PC-9 (cell line): Measurements from ENCODE around the gene SOS1. TPM values are rescaled to one million over a fixed set of nuclear protein-coding genes. Genes with fewer than 3 reads are reported as not detected.

Experiments
- BruUV-seq: library from RNA; stranded (reverse); fragments of 400-500 nt; replicated peaks from 2 replicates; lab custom pipeline; 2021; lab: Mats Ljungman, UMichigan
- CTCF ChIA-PET: fragments of 300-600 bp; sonication (Branson Sonifier 250); formaldehyde crosslinking; loops from one replicate; lab custom pipeline; 2022; ENCODE audit warnings: antibody characterized with exemption; lab: Charles Lee
- POLR2A ChIA-PET: fragments of 300-600 bp; sonication (Branson Sonifier 250); formaldehyde crosslinking; loops from one replicate; lab custom pipeline; 2022; ENCODE audit warnings: antibody characterized with exemption; ENCODE audit not compliant: unreplicated experiment; lab: Charles Lee
- DNase-seq, 2 experiments: peaks; one replicate each; pipeline versions ENCODE4 v3.0.0 to v3.0.0-alpha.2; 2015 to 2022; ENCODE audit warnings: mixed read lengths in 1 of 2
- H2AFZ ChIP-seq: fragments of 200-600 bp; sonication (generic); 2 replicates; pipeline ENCODE4 v1.8.1; 2017; ENCODE audit warnings: antibody characterized with exemption
- H3F3A ChIP-seq: fragments of 200-600 bp; sonication (generic); 2 replicates; pipeline ENCODE4 v1.8.1; 2017; ENCODE audit warnings: antibody characterized with exemption, mild to moderate bottlenecking, low read depth; ENCODE audit not compliant: insufficient read depth
- H3K27ac ChIP-seq: fragments of 200-600 bp; sonication (generic); 2 replicates; pipeline ENCODE4 v1.6.1; 2016; ENCODE audit warnings: mixed run types
- H3K27me3 ChIP-seq: fragments of 200-600 bp; sonication (generic); 2 replicates; pipeline ENCODE4 v1.6.1; 2016; ENCODE audit warnings: low read depth, mixed run types; ENCODE audit not compliant: insufficient read depth
- H3K36me3 ChIP-seq: fragments of 200-600 bp; sonication (generic); 2 replicates; pipeline ENCODE4 v1.6.1; 2016; ENCODE audit warnings: low read depth, mixed run types
- H3K4me1 ChIP-seq: fragments of 200-600 bp; sonication (generic); replicated peaks from 2 replicates; pipeline ENCODE4 v1.6.1; 2016; ENCODE audit warnings: mixed run types; ENCODE audit not compliant: insufficient read depth
- H3K4me2 ChIP-seq: fragments of 200-600 bp; sonication (generic); 2 replicates; pipeline ENCODE4 v1.6.1; 2017; ENCODE audit warnings: mixed run types
- H3K4me3 ChIP-seq: fragments of 200-600 bp; sonication (generic); 2 replicates; pipeline ENCODE4 v1.6.1; 2016; ENCODE audit warnings: mixed run types
- H3K79me2 ChIP-seq: fragments of 200-600 bp; sonication (generic); 2 replicates; pipeline ENCODE4 v1.6.1; 2017; ENCODE audit warnings: low read depth, mixed run types
- H3K9me2 ChIP-seq: fragments of 200-600 bp; sonication (generic); 2 replicates; pipeline ENCODE4 v1.8.1; 2017; ENCODE audit warnings: mild to moderate bottlenecking; ENCODE audit not compliant: insufficient read depth
- H3K9me3 ChIP-seq: fragments of 200-600 bp; sonication (generic); 2 replicates; pipeline ENCODE4 v1.8.1; 2016; ENCODE audit warnings: low read depth; ENCODE audit not compliant: insufficient read depth
- H4K20me1 ChIP-seq: fragments of 200-600 bp; sonication (generic); 2 replicates; pipeline ENCODE4 v1.8.1; 2017; ENCODE audit not compliant: insufficient read depth
- CTCF ChIP-seq: fragments of 200-600 bp; sonication (generic); conservative IDR thresholded peaks from 2 replicates; pipeline ENCODE4 v1.6.1; 2017; ENCODE audit warnings: mixed run types, antibody characterized with exemption, mild to moderate bottlenecking, moderate library complexity
- EZH2 ChIP-seq: fragments of 200-600 bp; sonication (generic); IDR thresholded peaks from 2 replicates; pipeline ENCODE4 v1.8.0; 2017; ENCODE audit warnings: antibody characterized with exemption, low read depth
- intact Hi-C: fragments of 100-400 bp; cut with micrococcal nuclease; formaldehyde crosslinking; loops from one replicate; pipeline ENCODE4 v1.10.0; 2022; ENCODE audit not compliant: unreplicated experiment
- total RNA-seq: library from RNA; stranded (reverse); gene quantifications from 2 replicates; pipeline ENCODE4 v1.2.3, GENCODE V29; 2021

SOS1 gene
- total RNA-seq, 1 experiment from 2014 or later = 34.7 TPM

- H2AFZ ChIP-seq = no peak overlapping the region
- no peak overlapping the region for H3K4me3 ChIP-seq
- H3K27me3 ChIP-seq = no peaks in the 10 kb centered on the region
- H3K9me2 ChIP-seq = no peaks in the 10 kb centered on the region
- DNase-seq = no peak
- no peak overlapping the region for H3K4me2 ChIP-seq
- BruUV-seq = no TSS peak
- POLR2A ChIA-PET = no interaction called here
- H4K20me1 ChIP-seq = no peaks in the 10 kb centered on the region; the same call in 1 of the 2 replicates
- intact Hi-C loops = no loop called here
- CTCF ChIA-PET = no interaction called here
- H3F3A ChIP-seq = no peaks in the 10 kb centered on the region
- no peak overlapping the region for H3K27ac ChIP-seq
- H3K9me3 ChIP-seq = no peaks in the 10 kb centered on the region
- no peaks in the 10 kb centered on the region for H3K4me1 ChIP-seq
- H3K36me3 ChIP-seq = peaks cover 18% of the 10 kb centered on the region
- no peaks in the 10 kb centered on the region for H3K79me2 ChIP-seq
- TF ChIP-seq CTCF (no peak), EZH2 (no peak)
Measured at GRCh38 chr2:39018638-39019037, 102.2 kb downstream of the SOS1 start.

- Histone ChIP-seq H3K4me1 (no peaks in the 10 kb centered on the region), H2AFZ (no peak overlapping the region), H3K27me3 (no peaks in the 10 kb centered on the region), H3K4me2 (no peak overlapping the region), H3K27ac (no peak overlapping the region), H3F3A (no peaks in the 10 kb centered on the region; the same call in 1 of the 2 replicates), H3K4me3 (no peak overlapping the region), H4K20me1 (no peaks in the 10 kb centered on the region; the same call in 1 of the 2 replicates), H3K79me2 (no peaks in the 10 kb centered on the region), H3K9me2 (no peaks in the 10 kb centered on the region), H3K36me3 (peaks cover 20% of the 10 kb centered on the region), H3K9me3 (no peaks in the 10 kb centered on the region)
- intact Hi-C loops = no loop called here
- ChIA-PET POLR2A (no interaction called here), CTCF (interaction anchor here (0.6 kb wide), 1 partner anchor 218 kb away, joined by 9 read pairs; no protein-coding TSS in a partner anchor)
- no peak for TF ChIP-seq EZH2
- no peak for TF ChIP-seq CTCF
- BruUV-seq = no TSS peak
- DNase-seq = no peak
Measured at GRCh38 chr2:39017334-39017733, 103.5 kb downstream of the SOS1 start.

DNA sequence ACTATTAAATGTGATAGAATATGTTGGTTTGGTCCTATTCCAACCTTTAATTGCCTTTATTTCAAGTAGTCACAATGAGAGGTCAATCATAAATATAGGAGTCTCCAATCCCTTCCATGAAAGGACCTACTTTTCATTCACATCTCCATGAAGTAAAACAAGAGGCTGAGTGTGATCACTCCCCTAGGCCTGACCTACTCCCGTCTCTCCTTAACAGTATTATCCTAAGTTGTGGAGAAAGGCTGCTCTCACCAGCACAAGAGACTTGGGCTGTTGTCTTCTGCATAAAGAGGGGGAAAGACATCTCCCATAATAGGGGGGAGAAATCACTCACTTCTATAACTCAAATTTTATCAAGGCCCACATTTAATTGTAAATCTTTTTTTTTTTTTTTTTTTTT, 105.4 kb downstream of the SOS1 start:
- Histone ChIP-seq H2AFZ (no peak overlapping the region), H3K9me2 (no peaks in the 10 kb centered on the region), H3K27ac (no peak overlapping the region), H3K79me2 (no peaks in the 10 kb centered on the region), H3K4me2 (no peak overlapping the region), H3K4me3 (no peak overlapping the region), H3K36me3 (peaks cover 19% of the 10 kb centered on the region), H4K20me1 (no peaks in the 10 kb centered on the region; the same call in 1 of the 2 replicates), H3K9me3 (no peaks in the 10 kb centered on the region), H3F3A (no peaks in the 10 kb centered on the region; the same call in 1 of the 2 replicates), H3K27me3 (no peaks in the 10 kb centered on the region), H3K4me1 (no peaks in the 10 kb centered on the region)
- no peak for DNase-seq
- CTCF ChIA-PET = no interaction called here
- BruUV-seq = no TSS peak
- TF ChIP-seq CTCF (no peak), EZH2 (no peak)
- POLR2A ChIA-PET = no interaction called here
- intact Hi-C loops = no loop called here
